Large intestine (tissue), 3 donors: ENCODE measurements around the gene HIPK1. TPM values are rescaled to one million over a fixed set of nuclear protein-coding genes. Genes with fewer than 3 reads are reported as not detected.

ENCODE experiments used
- DNase-seq, 2 donors: peaks; one replicate each; pipeline versions ENCODE4 v3.0.0 to v3.0.0-alpha.2; 2013
- H3K27ac ChIP-seq: one replicate; pipeline ENCODE4 v1.5.1; 2013; ENCODE audit warnings: low read length
- H3K27me3 ChIP-seq: 2 replicates; pipeline ENCODE4 v1.6.1; 2013; ENCODE audit warnings: low read length; ENCODE audit not compliant: control insufficient read depth, insufficient read depth
- H3K36me3 ChIP-seq: 2 replicates; pipeline ENCODE4 v1.6.1; 2013; ENCODE audit warnings: low read length; ENCODE audit not compliant: control insufficient read depth, insufficient read depth
- H3K4me1 ChIP-seq: one replicate; pipeline ENCODE4 v1.6.1; 2013; ENCODE audit warnings: low read length; ENCODE audit not compliant: control insufficient read depth, insufficient read depth
- H3K4me3 ChIP-seq: one replicate; pipeline ENCODE4 v1.5.1; 2013; ENCODE audit warnings: low read length
- H3K9me3 ChIP-seq: one replicate; pipeline ENCODE4 v1.6.1; 2013; ENCODE audit warnings: mild to moderate bottlenecking, low read depth, low read length, moderate library complexity; ENCODE audit not compliant: control insufficient read depth
- WGBS: methylation state at CpG from one replicate; pipeline ENCODE4 v1.1.5; 2013; ENCODE audit warnings: low lambda C conversion rate; ENCODE audit not compliant: insufficient coverage; 5-methylcytosine and 5-hydroxymethylcytosine counted together
- polyA plus RNA-seq: library from polyadenylated mRNA; unstranded; fragments of 120-200 nt; gene quantifications from one replicate; pipeline ENCODE4 v1.2.1, GENCODE V29; 2013

The HIPK1 gene
- polyA plus RNA-seq, 1 donor, result 31.5 TPM

DNA sequence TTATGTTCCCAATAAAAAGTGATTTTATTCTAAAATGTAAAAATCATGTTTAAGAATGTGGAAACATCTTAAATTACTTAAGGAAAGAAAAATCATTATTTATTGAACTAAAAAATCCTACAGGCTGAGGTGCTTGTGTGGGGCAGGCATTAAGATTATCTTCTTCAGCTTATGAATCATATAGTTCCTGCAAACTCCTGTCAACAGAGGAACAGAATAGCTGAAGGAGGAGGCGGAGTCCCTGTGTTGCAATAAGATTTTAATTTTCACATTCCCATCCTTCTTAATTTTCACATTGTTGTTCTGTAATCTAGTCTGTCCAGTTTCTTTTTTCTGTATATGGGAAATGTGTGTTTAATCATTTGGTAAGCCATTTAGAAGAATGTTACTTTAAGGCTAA is 29.6 kb downstream of the HIPK1 start:
- Histone ChIP-seq H3K4me3 (no peak overlapping the region), H3K27ac (no peak overlapping the region), H3K36me3 (peaks cover 63% of the 10 kb centered on the region), H3K4me1 (no peaks in the 10 kb centered on the region), H3K27me3 (no peaks in the 10 kb centered on the region), H3K9me3 (no peaks in the 10 kb centered on the region)
- no CpG with 5 or more reads among the region's 1 CpG for WGBS
- no peak for DNase-seq

DNA sequence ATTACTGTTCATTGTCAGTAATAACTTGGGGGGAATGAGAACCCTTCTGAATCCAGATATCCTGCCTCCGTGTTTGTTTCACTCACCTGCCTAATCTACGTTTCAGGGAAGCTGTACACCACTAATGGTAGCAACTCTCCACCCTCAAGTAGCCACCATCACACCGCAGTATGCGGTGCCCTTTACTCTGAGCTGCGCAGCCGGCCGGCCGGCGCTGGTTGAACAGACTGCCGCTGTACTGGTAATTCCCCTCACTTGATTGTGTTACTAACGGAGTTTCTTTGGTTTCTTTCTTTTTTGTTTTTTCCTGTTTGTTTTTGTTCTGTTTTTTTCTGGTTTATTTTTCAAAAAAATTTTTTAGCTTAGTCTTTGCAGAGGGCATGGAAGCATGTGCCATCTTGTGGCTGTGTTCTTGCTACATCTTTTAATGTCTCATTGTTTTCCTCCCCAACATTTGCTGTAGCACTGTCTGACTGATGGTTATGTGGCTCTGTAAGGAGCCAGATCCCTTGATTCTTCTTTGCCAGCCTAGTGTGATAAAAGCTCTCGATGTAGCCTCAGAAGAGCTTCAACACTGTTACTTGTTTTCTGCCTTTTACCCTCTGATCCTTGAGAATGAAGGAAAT is 34.3 kb downstream of the HIPK1 start:
- no peak overlapping the region for H3K4me3 ChIP-seq
- no peaks in the 10 kb centered on the region for H3K27me3 ChIP-seq
- H3K4me1 ChIP-seq, result no peaks in the 10 kb centered on the region
- H3K9me3 ChIP-seq, result no peaks in the 10 kb centered on the region
- H3K27ac ChIP-seq, result no peak overlapping the region
- H3K36me3 ChIP-seq, result peaks cover 58% of the 10 kb centered on the region
- WGBS, result 94% methylated on average over 4 of the region's 12 CpGs
- no peak for DNase-seq

DNA sequence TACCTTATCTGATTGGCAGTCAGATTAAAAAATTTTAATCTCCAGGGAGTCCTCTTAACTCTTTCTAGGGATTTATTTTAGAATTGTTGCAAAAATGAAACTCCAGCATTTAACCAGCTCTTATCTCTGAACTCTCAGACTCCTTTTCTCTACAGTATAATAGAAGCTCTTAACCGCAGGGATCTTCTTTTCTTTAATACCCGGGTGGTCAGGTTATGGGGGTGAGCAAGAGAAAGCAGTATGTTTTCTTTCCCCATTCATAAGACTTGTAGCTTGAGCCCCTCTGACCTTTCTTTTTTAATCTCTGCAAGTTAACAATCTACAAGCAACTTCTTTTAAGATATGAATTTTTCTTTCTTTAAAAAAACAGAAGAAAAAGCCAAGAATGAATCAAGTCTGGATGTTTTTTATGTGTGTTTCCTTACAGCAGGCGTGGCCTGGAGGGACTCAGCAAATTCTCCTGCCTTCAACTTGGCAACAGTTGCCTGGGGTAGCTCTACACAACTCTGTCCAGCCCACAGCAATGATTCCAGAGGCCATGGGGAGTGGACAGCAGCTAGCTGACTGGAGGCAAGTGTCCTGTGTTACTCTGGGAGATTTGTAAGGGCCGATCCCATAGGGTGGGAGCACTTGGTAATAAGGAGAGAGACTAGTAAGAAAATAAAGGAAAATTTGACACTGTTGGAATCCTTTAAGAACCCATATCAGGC is 36.7 kb downstream of the HIPK1 start:
- Histone ChIP-seq H3K27me3 (no peaks in the 10 kb centered on the region), H3K9me3 (no peaks in the 10 kb centered on the region), H3K4me1 (no peaks in the 10 kb centered on the region), H3K27ac (no peak overlapping the region), H3K4me3 (no peak overlapping the region), H3K36me3 (peaks cover 70% of the 10 kb centered on the region)
- WGBS, result 100% methylated on average over 2 of the region's 4 CpGs
- no peak for DNase-seq

DNA sequence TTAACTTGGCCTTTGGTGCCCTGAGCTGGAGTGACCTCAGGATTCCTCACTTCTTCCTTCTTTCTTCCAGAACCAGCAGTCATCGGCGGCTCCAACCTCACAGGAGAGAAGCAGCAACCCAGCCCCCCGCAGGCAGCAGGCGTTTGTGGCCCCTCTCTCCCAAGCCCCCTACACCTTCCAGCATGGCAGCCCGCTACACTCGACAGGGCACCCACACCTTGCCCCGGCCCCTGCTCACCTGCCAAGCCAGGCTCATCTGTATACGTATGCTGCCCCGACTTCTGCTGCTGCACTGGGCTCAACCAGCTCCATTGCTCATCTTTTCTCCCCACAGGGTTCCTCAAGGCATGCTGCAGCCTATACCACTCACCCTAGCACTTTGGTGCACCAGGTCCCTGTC is 43.8 kb downstream of the HIPK1 start:
- no peaks in the 10 kb centered on the region for H3K27me3 ChIP-seq
- H3K9me3 ChIP-seq, result no peaks in the 10 kb centered on the region
- no peaks in the 10 kb centered on the region for H3K4me1 ChIP-seq
- WGBS, result no CpG with 5 or more reads among the region's 9 CpGs
- no peak overlapping the region for H3K4me3 ChIP-seq
- no peak for DNase-seq
- no peak overlapping the region for H3K27ac ChIP-seq
- H3K36me3 ChIP-seq, result peaks cover 55% of the 10 kb centered on the region

DNA sequence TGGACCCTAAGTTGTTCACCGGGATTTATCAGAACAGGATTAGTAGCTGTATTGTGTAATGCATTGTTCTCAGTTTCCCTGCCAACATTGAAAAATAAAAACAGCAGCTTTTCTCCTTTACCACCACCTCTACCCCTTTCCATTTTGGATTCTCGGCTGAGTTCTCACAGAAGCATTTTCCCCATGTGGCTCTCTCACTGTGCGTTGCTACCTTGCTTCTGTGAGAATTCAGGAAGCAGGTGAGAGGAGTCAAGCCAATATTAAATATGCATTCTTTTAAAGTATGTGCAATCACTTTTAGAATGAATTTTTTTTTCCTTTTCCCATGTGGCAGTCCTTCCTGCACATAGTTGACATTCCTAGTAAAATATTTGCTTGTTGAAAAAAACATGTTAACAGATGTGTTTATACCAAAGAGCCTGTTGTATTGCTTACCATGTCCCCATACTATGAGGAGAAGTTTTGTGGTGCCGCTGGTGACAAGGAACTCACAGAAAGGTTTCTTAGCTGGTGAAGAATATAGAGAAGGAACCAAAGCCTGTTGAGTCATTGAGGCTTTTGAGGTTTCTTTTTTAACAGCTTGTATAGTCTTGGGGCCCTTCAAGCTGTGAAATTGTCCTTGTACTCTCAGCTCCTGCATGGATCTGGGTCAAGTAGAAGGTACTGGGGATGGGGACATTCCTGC is 46.2 kb downstream of the HIPK1 start:
- no peak for DNase-seq
- WGBS, result no CpG with 5 or more reads among the region's 4 CpGs
- Histone ChIP-seq H3K9me3 (no peaks in the 10 kb centered on the region), H3K36me3 (peaks cover 31% of the 10 kb centered on the region), H3K4me3 (no peak overlapping the region), H3K4me1 (no peaks in the 10 kb centered on the region), H3K27me3 (no peaks in the 10 kb centered on the region), H3K27ac (no peak overlapping the region)

DNA sequence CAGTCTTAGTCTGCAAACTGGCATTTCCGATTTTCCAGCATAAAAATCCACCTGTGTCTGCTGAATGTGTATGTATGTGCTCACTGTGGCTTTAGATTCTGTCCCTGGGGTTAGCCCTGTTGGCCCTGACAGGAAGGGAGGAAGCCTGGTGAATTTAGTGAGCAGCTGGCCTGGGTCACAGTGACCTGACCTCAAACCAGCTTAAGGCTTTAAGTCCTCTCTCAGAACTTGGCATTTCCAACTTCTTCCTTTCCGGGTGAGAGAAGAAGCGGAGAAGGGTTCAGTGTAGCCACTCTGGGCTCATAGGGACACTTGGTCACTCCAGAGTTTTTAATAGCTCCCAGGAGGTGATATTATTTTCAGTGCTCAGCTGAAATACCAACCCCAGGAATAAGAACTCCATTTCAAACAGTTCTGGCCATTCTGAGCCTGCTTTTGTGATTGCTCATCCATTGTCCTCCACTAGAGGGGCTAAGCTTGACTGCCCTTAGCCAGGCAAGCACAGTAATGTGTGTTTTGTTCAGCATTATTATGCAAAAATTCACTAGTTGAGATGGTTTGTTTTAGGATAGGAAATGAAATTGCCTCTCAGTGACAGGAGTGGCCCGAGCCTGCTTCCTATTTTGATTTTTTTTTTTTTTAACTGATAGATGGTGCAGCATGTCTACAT is 47.6 kb downstream of the HIPK1 start:
- Histone ChIP-seq H3K36me3 (peaks cover 23% of the 10 kb centered on the region), H3K4me3 (no peak overlapping the region), H3K9me3 (no peaks in the 10 kb centered on the region), H3K27me3 (no peaks in the 10 kb centered on the region), H3K4me1 (peaks cover 5% of the 10 kb centered on the region), H3K27ac (no peak overlapping the region)
- DNase-seq, result no peak
- WGBS, result no CpG with 5 or more reads among the region's 4 CpGs

DNA sequence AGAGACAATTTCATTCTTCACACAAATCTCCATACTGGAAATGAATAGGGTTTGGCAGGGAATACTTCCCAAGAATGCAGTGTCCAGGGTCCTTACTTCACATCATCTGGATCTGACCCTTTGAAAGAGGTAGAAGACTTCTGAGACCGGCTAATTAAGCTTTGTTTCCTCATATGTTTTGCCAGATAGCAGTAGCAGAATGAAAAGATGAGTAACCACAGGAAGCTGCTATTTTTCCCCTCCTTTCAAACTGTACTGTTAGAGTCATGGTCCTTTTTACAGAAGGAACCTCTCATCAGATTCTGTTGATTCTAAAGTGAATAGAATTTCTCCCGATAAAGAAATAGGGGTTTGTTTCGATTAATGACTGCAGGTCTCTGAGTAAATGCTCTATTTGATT is 48.8 kb downstream of the HIPK1 start:
- WGBS, result no CpG with 5 or more reads among the region's 3 CpGs
- no peaks in the 10 kb centered on the region for H3K27me3 ChIP-seq
- H3K4me3 ChIP-seq, result no peak overlapping the region
- DNase-seq, result no peak
- peaks cover 13% of the 10 kb centered on the region for H3K36me3 ChIP-seq
- H3K4me1 ChIP-seq, result peaks cover 15% of the 10 kb centered on the region
- no peak overlapping the region for H3K27ac ChIP-seq
- no peaks in the 10 kb centered on the region for H3K9me3 ChIP-seq

DNA sequence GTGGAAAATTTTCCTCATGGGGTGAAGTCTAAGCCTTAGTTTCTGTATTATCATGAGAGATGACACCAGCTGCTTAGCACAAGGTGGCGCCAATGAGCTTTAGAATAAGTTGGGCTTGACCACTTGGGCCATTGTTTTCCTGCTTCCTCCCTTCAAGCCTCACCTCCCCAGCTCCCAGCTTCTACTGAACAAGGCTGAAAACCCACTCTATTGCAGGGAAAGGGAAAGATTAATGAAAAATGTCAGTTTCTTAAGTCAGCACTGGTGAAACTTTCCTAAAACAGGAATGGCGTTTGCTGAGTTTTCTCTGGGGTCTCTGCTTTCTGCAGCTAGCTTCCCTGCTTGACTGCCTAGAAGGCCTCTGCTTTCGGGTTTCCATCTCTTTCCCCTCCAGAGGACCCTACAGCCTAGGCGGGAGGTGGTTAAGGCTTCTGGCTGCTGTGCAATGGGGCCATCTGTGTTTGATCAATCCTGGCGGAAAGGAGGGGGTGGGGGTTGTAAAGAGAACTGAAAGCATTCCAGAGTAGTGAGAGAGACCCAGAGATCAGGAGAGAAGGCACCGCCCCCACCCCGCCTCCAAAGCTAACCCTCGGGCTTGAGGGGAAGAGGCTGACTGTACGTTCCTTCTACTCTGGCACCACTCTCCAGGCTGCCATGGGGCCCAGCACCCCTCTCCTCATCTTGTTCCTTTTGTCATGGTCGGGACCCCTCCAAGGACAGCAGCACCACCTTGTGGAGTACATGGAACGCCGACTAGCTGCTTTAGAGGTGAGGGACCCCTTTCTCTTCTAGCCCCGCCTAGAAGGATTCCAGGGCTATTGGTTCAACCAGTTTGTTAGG is 50.0 kb downstream of the HIPK1 start, which contains the start of gene OLFML3:
TSS of gene OLFML3 (plus strand) at position 612 of the 840 bp plus-strand sequence. CDS start at position 655, 43 bp downstream.
- Histone ChIP-seq H3K9me3 (no peaks in the 10 kb centered on the region), H3K27ac (peak within 1 kb of the TSS; percentile 76), H3K4me3 (peak within 1 kb of the TSS; percentile 37), H3K27me3 (no peaks in the 10 kb centered on the region), H3K4me1 (peaks cover 21% of the 10 kb centered on the region), H3K36me3 (peaks cover 6% of the 10 kb centered on the region)
- DNase-seq, result peak; percentile 85 to 88
- WGBS, result no CpG with 5 or more reads among the region's 13 CpGs

DNA sequence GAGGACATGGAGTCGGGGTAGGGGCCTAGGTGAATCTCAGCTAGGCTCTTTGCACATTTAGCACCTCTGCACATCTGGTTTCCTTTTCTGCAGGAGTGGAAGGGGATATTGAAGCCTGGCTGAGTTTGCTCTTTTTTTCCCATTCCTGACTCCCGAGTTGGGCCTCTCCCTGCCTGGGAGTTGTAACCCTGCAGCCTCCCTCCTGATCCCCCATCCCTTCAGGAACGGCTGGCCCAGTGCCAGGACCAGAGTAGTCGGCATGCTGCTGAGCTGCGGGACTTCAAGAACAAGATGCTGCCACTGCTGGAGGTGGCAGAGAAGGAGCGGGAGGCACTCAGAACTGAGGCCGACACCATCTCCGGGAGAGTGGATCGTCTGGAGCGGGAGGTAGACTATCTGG is 51.0 kb downstream of the HIPK1 start:
- peak; percentile 49 to 56 for DNase-seq
- H3K4me1 ChIP-seq, result peaks cover 21% of the 10 kb centered on the region
- peak overlapping the region; percentile 76 for H3K27ac ChIP-seq
- peaks cover 6% of the 10 kb centered on the region for H3K36me3 ChIP-seq
- WGBS, result no CpG with 5 or more reads among the region's 10 CpGs
- no peaks in the 10 kb centered on the region for H3K9me3 ChIP-seq
- H3K4me3 ChIP-seq, result peak overlapping the region; percentile 37
- H3K27me3 ChIP-seq, result no peaks in the 10 kb centered on the region
